Stimulated activated CD8-positive, alpha-beta memory T cell treated with anti-CD3 and anti-CD28 coated beads, Interleukin-12 subunit alpha, Interleukin-12 subunit beta, amount 100 ng/mL, for 1 hour (primary cell): ENCODE measurements around the gene TBC1D12.

Source experiments
- DNase-seq: peaks from one replicate; pipeline ENCODE4 v3.0.0-alpha.2; 2020; ENCODE audit warnings: low read depth

The TBC1D12 gene

GRCh38 chr10:94407668-94408067, 5.3 kb downstream of the TBC1D12 start:
- DNase-seq, result no peak

GRCh38 chr10:94409021-94409657, 6.8 kb downstream of the TBC1D12 start:
- DNase-seq, result no peak

DNA sequence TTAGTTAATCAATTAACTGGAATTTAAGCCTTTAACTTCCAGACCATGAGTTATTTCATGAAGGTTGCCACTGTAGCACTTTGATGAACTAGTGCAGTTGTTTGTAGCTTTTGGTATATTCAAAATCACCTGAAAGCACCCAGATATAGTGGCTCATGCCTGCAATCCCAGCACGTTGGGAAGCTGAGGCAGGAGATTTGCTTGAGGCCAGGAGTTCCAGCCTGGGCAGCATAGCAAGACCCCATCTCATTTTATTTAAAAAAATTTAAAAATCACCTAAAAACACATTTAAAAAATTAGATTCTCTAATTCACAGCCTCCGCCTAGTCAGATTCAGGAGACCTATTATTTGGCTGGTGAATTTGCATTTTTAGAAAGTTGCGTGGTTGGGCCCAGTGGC, 9.0 kb downstream of the TBC1D12 start:
- DNase-seq, result no peak

DNA sequence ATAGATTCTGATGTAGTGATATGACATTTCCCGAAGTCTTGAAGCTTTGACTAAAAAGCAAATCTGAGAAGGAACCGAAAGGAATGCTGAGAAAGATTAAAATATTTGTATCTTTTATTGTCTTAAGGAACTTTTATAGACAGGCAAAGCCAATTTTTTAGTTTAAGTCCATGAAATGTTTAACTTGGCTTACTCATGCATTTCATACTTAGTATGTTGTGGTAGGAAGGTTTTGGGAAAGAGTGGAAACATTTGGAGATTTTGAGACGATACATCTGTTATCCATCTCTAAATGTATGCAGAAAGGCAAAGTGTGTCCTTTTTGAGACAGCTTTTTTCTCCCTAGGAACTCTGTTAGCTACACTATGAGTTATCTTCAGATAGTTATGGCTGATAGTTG, 10.1 kb downstream of the TBC1D12 start:
- no peak for DNase-seq

- DNase-seq, result no peak
Measured at GRCh38 chr10:94413361-94413760, 11.0 kb downstream of the TBC1D12 start.

DNA sequence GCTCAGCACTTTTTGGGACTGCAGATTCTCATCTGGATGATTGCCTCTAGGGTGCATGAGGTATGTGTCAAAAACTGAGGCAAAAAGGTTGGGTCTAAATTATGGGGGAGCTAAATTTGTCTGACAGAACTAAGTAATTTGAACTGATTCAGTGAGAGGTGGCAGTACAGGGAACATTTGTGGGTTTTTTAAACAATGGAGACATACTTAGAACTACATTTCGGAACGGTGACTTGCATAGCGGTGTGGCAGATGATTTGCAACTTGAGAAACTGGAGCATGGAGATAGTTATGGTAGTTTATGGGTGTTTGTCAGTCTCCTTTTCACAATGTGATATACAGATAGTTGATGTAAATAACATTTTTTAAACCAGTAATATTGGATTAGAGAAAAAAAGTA, 14.6 kb downstream of the TBC1D12 start:
- no peak for DNase-seq

DNA sequence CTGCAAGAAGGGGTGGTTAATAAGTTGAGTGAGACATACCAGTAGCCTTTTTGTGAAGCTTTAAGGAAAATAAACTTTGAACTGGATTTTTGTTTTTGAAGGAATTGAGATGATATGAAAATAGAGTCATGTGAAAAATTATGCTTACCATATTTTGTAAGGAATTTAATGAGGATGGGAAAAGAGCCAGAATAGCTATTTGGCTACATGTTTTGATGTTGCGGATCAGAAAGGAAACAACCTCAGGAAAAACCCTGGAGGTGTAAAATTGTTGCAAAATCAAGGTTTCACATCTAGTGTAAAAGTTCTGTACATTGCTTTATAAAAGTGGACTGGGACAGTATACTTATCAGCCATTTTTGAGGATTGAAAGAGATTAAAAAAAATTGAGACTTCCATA, 15.0 kb downstream of the TBC1D12 start:
- DNase-seq, result no peak

- no peak for DNase-seq
Measured at GRCh38 chr10:94420516-94420915, 18.2 kb downstream of the TBC1D12 start.

DNA sequence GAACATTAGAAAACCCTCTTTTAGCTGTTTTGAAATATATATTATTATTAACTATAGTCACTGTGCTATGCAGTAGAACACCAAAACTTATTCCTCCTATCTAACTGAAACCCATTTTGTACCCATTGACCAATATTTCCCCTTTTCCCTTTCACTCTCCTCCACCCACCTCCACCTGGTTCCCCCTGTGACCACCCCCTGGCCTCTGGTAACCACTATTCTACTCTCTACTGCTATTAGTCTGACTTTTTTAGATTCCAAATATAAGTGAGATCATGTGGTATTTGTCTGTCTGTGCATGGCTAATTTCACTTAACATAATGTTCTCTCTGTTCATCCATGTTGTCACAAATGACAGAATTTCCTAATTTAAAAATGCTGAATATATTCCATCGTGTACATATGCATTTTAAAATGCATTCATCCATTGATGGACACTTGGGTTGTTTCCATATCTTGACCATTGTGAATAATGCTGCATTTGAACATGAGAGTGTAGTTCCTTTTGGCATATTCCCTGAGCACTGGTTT, 18.7 kb downstream of the TBC1D12 start:
- no peak for DNase-seq

GRCh38 chr10:94423627-94424026, 21.3 kb downstream of the TBC1D12 start:
- DNase-seq, result no peak

DNA sequence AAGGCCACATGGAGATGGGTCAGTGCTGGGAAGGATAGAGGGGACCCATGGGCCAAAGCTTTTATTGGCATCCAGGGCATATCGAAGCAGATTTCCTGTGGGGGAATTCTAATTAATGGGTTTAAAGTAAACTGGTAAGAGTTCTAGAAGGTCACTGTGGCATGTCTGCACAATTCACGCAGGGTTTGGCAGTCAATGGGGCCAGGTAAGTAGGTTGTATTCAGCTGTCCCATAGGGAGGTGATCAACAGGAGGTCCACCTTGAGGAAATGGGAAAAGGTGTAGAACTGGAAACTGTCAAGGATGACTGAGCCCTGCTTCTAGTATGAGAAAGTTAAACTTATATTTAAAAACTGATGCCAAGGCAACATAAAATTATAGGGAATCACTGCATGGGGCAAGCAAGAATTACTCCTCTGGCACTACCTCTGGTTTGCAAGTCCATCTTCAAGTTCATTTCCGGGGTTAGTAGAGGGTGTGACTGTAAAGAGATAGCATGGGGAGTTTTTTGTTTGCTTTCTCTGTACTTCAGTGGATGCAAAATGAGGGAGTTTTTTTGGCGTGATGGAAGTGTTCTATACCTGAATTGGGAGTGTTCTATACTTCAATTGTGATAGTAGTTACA, 22.5 kb downstream of the TBC1D12 start:
- DNase-seq, result no peak

DNA sequence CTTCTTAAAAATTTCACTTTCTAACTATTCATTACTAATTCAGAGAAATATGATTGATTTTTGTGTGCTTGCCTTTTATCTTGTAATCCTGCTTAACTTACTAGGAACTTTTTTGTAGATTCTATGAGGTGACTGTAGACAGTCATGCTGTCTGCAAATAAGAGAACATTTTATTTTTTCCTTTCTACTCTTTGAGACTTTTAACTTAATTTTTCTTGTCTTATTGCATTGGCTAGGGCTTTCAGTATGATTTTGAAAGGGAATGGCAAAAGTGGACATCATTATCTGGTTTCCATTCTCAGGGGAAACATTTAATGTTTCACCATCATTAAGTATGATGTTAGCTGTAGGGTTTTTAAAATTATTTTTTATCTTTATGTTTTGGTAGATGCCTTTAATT, 23.6 kb downstream of the TBC1D12 start:
- no peak for DNase-seq

GRCh38 chr10:94427166-94427565, 24.8 kb downstream of the TBC1D12 start:
- DNase-seq, result no peak

- no peak for DNase-seq
Measured at GRCh38 chr10:94428766-94429707, 26.7 kb downstream of the TBC1D12 start.

DNA sequence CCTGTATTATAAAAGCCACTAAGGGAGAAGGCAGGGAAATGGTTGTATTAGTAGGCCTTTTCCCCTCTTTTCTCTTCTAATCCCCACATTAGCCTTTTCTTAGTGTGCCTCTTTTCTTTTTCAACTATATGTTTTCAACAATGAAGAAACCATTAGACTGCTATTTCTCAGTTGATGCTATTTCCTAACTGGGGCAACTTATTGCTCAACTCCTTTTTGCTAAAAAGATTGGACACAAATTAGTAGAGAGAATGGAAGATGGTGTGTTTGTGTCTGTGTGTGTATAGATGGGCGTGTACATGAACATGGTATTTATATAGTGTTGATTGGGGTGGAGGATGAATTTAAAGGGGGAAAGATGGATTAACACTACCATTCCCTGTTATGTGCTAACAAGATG, 28.4 kb downstream of the TBC1D12 start:
- DNase-seq, result no peak

DNA sequence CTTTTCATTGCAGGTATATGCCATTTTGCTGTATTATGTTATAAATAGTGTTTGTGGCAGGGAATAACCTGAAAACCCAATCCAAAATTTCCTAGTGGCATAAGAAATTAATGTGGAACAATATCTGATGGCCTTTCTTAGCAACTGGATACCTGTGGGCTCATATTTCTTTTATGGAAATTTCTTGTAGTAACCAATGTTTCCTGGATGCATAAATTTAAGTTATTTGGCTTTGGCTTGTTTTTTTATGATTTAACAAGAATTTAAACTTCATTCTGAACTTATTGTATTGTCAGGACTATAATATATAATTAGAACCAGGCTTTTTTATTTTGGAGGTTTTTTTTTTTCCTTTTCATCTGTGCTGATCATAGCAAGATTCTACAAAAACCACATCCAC, 30.1 kb downstream of the TBC1D12 start:
- no peak for DNase-seq

DNA sequence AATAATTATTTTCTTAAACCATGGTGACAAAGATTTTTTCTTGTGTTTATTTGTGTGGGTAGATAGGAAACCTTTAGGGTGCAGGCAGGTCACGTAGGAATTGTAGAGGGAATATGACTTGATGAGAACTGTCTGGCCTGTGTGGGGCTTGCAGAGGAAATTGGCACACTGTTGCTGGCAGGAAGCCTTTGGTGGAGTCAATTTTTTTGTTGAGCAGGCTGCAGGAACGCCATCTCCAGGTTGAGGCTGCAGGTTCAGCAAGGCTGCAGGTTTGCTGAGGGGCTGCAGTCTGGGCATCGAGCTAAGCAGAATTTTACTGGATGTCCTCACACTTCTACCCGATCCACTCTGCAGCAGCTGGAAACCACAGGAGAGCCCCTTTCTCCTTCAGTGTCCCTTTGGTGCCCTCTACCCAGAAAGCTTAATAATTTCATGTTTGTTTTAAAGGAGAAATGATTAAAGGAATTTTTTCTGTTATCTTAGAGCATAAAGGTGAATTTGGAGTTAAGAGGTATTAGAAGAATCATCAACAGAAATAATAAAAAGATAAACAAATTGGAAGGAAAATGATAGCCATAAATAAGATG, 37.0 kb downstream of the TBC1D12 start:
- DNase-seq, result no peak

DNA sequence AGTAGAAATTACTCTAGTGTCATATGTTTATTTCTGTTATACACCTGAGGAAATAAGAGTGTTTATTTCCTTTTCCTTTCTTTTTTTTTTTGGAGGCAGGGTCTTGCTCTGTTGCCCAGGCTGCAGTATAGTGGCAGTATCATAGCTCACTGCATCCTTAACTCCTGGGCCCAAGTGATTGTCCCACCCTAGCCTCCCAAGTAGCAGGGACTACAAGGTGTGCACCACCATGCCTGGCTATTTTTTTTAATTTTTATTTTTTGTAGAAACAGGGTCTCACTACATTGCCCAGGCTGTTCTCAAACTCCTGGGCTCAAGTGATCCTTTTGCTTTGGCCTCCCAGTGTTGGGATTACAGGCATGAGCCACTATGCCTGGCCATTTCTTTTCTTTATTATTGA, 37.8 kb downstream of the TBC1D12 start:
- no peak for DNase-seq

DNA sequence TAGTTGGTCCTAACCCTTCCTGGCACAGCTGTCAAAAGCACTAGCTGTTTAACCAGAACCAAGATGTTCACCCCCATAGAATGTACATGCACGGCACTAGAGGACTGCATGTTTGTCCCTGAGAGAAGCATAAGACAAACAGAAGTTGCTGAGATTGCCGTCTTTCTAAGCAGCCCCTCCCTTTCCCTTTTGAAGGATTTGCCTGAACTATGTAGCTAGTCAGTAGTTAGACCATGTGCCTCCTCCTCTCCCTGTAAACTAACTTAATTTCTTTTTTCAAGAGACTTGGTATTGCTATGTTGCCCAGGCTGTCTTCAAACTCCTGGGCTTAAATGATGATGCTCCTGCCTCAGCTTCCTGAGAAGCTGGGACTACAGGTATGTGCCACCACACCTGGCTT, 40.7 kb downstream of the TBC1D12 start:
- DNase-seq, result no peak

DNA sequence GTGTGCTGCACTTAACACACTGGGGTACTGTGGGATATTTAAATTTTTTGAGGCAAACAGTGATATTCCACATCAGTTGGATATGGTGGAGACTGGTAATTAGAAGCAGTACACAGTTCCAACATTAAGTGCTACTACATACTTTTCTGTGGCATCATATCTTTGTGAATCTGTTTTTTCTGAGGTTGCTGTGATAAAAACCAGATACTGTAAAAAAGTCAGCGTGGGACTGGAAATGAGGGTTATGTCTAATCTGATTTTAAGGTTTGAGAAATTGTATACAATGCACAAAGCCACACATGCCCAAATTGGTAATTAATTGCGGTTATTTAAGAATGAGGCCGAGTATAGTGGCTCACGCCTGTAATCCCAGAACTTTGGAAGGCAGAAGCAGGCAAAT, 41.2 kb downstream of the TBC1D12 start:
- no peak for DNase-seq

DNA sequence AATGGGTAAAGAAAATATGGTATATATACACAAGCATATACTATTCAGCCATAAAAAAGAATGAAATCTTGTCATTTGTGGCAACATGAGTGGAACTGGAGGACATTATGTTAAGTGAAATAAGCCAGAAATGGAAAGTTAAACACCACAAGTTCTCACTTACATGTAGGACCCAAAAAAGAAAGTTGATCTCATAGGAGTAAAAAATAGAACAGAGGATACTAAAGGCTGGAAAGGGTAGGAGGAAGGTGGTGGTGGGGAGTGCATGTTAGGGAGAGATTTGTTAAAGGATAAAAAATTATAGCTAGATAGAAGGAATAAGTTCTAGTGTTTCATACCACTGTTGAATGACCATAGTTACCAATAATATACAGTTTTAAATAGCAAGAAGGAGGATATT, 48.4 kb downstream of the TBC1D12 start:
- DNase-seq, result no peak

DNA sequence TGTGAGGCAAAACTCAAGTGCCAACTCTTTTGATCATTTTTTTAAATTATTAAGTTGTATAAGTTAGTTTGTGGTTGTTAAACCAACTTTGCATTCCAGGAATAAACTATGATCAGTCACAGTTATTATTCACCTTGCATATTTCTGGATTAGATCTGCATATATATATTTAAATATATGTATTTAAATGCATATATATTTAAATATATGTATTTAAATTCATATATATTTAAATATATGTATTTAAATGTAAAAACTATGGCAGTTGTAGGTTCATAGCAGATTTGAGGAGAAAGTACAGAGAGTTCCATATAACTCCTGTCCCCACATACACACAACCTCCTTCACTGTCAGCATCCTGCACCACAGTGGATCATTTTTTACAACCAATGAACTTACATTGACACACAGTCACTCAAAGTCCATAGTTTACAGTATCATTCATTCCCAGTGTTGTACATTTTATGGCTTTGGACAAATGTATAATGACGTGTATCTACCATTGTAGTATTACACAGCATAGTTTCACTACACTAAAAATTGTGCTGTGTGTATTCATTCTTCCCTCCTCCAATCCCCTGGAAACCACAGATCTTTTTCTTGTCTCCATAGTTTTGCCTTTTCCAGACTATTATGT, 49.7 kb downstream of the TBC1D12 start:
- DNase-seq, result no peak
